BLaER1 treated with 17β-estradiol and CSF1 and Interleukin-3, amounts not matched to agents 10 nM and 100 nM (cell line): ENCODE measurements around the gene PITPNM1.

Experiments used
- H3K27ac ChIP-seq, 11 experiments: shearing (Covaris generic); formaldehyde crosslinking; 2 replicates each; pipeline ENCODE4 v1.8.1; 2022
- H3K27me3 ChIP-seq, 11 experiments: shearing (Covaris generic); formaldehyde crosslinking; 2 replicates each; pipeline ENCODE4 v1.8.1; 2022
- H3K36me3 ChIP-seq, 11 experiments: shearing (Covaris generic); formaldehyde crosslinking; 2 replicates each; pipeline ENCODE4 v1.8.1; 2022
- H3K4me1 ChIP-seq, 10 experiments: shearing (Covaris generic); formaldehyde crosslinking; 2 replicates each; pipeline ENCODE4 v1.8.1; 2022
- H3K4me2 ChIP-seq, 11 experiments: shearing (Covaris generic); formaldehyde crosslinking; 2 replicates each; pipeline ENCODE4 v1.8.1; 2022
- H3K4me3 ChIP-seq, 10 experiments: shearing (Covaris generic); formaldehyde crosslinking; 2 replicates each; pipeline ENCODE4 v1.8.1; 2022
- H3K9ac ChIP-seq, 11 experiments: shearing (Covaris generic); formaldehyde crosslinking; 2 replicates each; pipeline ENCODE4 v1.8.1; 2022
- H3K9me3 ChIP-seq, 11 experiments: shearing (Covaris generic); formaldehyde crosslinking; replicated peaks in 1 of 11; 2 replicates each; pipeline ENCODE4 v1.8.1; 2022
- H4K20me1 ChIP-seq, 11 experiments: shearing (Covaris generic); formaldehyde crosslinking; 2 replicates each; pipeline ENCODE4 v1.8.1; 2022
- Cebpa-rat ChIP-seq, 11 experiments: shearing (Covaris generic); IDR thresholded peaks; 2 replicates each; pipeline ENCODE4 v1.8.1; 2022

Gene PITPNM1

GRCh38 chr11:67528376-67528775 lies 23.2 kb upstream of the PITPNM1 start:
- Histone ChIP-seq H3K27me3 (no peaks in the 10 kb centered on the region), H3K9me3 (peaks cover 13 to 32% (median 18%) of the 10 kb centered on the region in 11 experiments), H3K36me3 (peaks cover 0 to under 1% (median 0%) of the 10 kb centered on the region in 11 experiments; a peak in 1 of 22 replicates), H3K9ac (no peak overlapping the region), H4K20me1 (no peaks in the 10 kb centered on the region), H3K4me1 (peaks cover 15 to 20% (median 16%) of the 10 kb centered on the region in 10 experiments), H3K4me2 (no peak overlapping the region), H3K27ac (no peak overlapping the region), H3K4me3 (no peak overlapping the region)
- TF ChIP-seq Cebpa-rat (IDR thresholded peaks at IDR 0.05): no peak

- H3K4me3 ChIP-seq: no peak overlapping the region
- no peaks in the 10 kb centered on the region for H3K36me3 ChIP-seq
- H3K4me2 ChIP-seq: no peak overlapping the region
- no peaks in the 10 kb centered on the region for H3K27me3 ChIP-seq
- H3K9ac ChIP-seq: no peak overlapping the region
- no peak for TF ChIP-seq Cebpa-rat (IDR thresholded peaks at IDR 0.05)
- H3K4me1 ChIP-seq: peaks cover 12 to 16% (median 13%) of the 10 kb centered on the region in 10 experiments
- H3K9me3 ChIP-seq: peaks cover 0 to 11% (median 0%) of the 10 kb centered on the region in 11 experiments; a peak in 8 of 22 replicates
- H4K20me1 ChIP-seq: no peaks in the 10 kb centered on the region
- H3K27ac ChIP-seq: no peak overlapping the region
These were observed 20.3 kb upstream of the PITPNM1 start for GRCh38 chr11:67525275-67525976.

- no peak for TF ChIP-seq Cebpa-rat (IDR thresholded peaks at IDR 0.05)
- H3K4me2 ChIP-seq: no peak overlapping the region
These were observed 19.3 kb upstream of the PITPNM1 start for GRCh38 chr11:67524480-67524808.

DNA sequence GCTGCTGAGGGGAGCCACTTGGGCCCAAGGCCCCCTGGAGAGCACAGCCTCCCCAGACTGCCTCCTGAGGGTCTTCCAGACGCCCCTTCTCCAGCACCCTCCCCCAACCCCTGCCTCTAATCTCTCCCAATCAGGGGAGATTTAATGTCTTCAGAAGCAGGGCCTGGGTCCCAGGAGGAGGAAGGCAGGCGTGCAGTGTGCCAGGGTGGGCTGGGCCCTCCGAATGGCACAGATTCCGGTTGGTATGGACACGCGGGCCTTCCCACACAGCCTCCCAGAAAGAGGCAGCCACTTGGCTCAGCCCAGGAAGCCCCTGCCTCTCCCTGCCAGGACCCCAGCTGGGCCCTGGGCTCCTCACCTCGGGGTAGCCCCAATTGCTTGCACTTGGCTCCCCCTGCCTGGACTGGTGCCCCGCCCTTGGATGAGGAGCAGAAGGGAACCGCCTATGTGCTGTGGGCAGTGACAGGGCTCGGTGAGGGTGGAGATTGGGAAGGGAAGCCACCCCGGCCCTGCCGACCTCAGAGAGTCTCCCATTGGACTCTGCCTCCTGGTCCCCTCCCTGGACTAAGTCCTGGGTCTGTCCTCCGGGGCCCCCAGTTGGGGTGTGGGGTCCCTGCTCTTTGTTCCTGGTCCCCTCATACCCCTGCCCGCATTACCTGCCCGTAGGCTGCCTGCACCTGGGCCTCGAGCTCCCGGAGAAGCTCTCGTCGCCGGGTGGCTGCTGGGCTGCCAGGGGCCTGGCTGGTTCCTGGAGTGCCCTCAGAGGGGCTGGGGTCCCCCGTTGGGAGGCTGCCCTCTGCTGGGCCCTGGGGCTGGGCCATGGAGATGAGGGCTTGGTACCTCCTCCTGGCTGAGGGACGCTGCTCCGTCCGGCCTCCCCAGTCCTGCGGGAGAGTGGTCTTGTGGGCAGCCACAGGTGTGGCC lies 18.7 kb upstream of the PITPNM1 start:
- Histone ChIP-seq H3K9ac (no peak overlapping the region; a peak in 1 of 22 replicates), H3K4me2 (no peak overlapping the region), H3K27ac (no peak overlapping the region), H3K9me3 (peaks cover 0 to 11% (median 0%) of the 10 kb centered on the region in 11 experiments; a peak in 8 of 22 replicates), H3K4me1 (no peaks in the 10 kb centered on the region), H4K20me1 (no peaks in the 10 kb centered on the region), H3K27me3 (no peaks in the 10 kb centered on the region), H3K4me3 (no peak overlapping the region), H3K36me3 (no peaks in the 10 kb centered on the region)
- TF ChIP-seq Cebpa-rat (IDR thresholded peaks at IDR 0.05): no peak

More at GRCh38 chr11:67524480-67524808, 19.3 kb upstream of the PITPNM1 start:
- H3K9ac ChIP-seq: no peak overlapping the region
- no peaks in the 10 kb centered on the region for H3K36me3 ChIP-seq
- H4K20me1 ChIP-seq: no peaks in the 10 kb centered on the region
- no peak overlapping the region for H3K27ac ChIP-seq
- H3K4me3 ChIP-seq: no peak overlapping the region
- peaks cover 0 to 11% (median 0%) of the 10 kb centered on the region in 11 experiments; a peak in 8 of 22 replicates for H3K9me3 ChIP-seq
- no peaks in the 10 kb centered on the region for H3K27me3 ChIP-seq
- H3K4me1 ChIP-seq: peaks cover 2 to 6% (median 3%) of the 10 kb centered on the region in 10 experiments

GRCh38 chr11:67522844-67523555 lies 17.8 kb upstream of the PITPNM1 start, which contains the start of gene CABP2:
Gene CABP2, minus strand, starts transcription at chr11:67523446. Its CDS starts 120 bp downstream, at chr11:67523326.
- no peak within 1 kb of the TSS; a peak in 1 of 22 replicates for H3K9ac ChIP-seq
- no peak within 1 kb of the TSS for H3K4me3 ChIP-seq
- H3K27ac ChIP-seq: no peak within 1 kb of the TSS
- no peak within 1 kb of the TSS for H3K4me2 ChIP-seq
- H3K9me3 ChIP-seq: peaks cover 0 to 6% (median 0%) of the 10 kb centered on the region in 11 experiments; a peak in 7 of 22 replicates
- TF ChIP-seq Cebpa-rat (IDR thresholded peaks at IDR 0.05): no peak
- H3K27me3 ChIP-seq: no peaks in the 10 kb centered on the region
- H3K4me1 ChIP-seq: no peaks in the 10 kb centered on the region
- H4K20me1 ChIP-seq: no peaks in the 10 kb centered on the region
- H3K36me3 ChIP-seq: no peaks in the 10 kb centered on the region

DNA sequence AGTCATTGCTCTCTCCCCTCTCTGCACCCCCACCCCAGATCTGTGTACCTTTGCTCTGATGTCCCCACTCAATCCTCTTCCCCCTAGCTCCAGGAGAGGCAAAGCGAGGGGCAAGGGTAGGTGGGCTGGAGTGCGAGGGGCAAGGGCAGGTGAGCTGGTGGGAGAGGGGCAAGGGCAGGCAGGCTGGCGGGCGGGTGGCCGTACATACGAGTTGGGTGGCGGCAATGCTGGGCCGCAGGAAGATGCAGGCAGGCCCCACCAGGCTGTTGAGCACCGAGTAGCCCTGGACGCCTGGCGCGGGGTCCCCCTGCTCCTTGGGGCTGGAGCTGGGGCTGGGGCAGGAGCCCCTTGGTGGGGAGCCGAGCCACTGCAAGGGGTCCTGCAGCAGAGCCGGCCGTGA lies 17.2 kb upstream of the PITPNM1 start:
- TF ChIP-seq Cebpa-rat (IDR thresholded peaks at IDR 0.05): no peak
- H3K4me1 ChIP-seq: no peaks in the 10 kb centered on the region
- H3K9ac ChIP-seq: no peak overlapping the region
- peaks cover 0 to 5% (median 0%) of the 10 kb centered on the region in 11 experiments; a peak in 4 of 22 replicates for H3K9me3 ChIP-seq
- H3K4me3 ChIP-seq: no peak overlapping the region
- no peaks in the 10 kb centered on the region for H3K36me3 ChIP-seq
- no peaks in the 10 kb centered on the region for H4K20me1 ChIP-seq
- no peaks in the 10 kb centered on the region for H3K27me3 ChIP-seq
- no peak overlapping the region for H3K27ac ChIP-seq
- H3K4me2 ChIP-seq: no peak overlapping the region

- Histone ChIP-seq H3K4me3 (no peak overlapping the region), H3K9me3 (peaks cover 0 to 5% (median 0%) of the 10 kb centered on the region in 11 experiments; a peak in 2 of 22 replicates), H4K20me1 (no peaks in the 10 kb centered on the region), H3K27me3 (no peaks in the 10 kb centered on the region), H3K4me1 (no peaks in the 10 kb centered on the region), H3K4me2 (no peak overlapping the region), H3K9ac (no peak overlapping the region), H3K27ac (no peak overlapping the region), H3K36me3 (no peaks in the 10 kb centered on the region)
- no peak for TF ChIP-seq Cebpa-rat (IDR thresholded peaks at IDR 0.05)
These were observed 16.8 kb upstream of the PITPNM1 start for GRCh38 chr11:67521924-67522323.

GRCh38 chr11:67520856-67521824 lies 16.0 kb upstream of the PITPNM1 start:
- no peak for TF ChIP-seq Cebpa-rat (IDR thresholded peaks at IDR 0.05)
- Histone ChIP-seq H3K9ac (no peak overlapping the region), H3K4me3 (no peak overlapping the region), H4K20me1 (no peaks in the 10 kb centered on the region), H3K9me3 (no peaks in the 10 kb centered on the region), H3K4me2 (no peak overlapping the region), H3K36me3 (no peaks in the 10 kb centered on the region), H3K4me1 (no peaks in the 10 kb centered on the region), H3K27me3 (no peaks in the 10 kb centered on the region), H3K27ac (no peak overlapping the region)
